Ovary (tissue), 9 donors: Measurements from ENCODE around the gene FABP7. TPM values are rescaled to one million over a fixed set of nuclear protein-coding genes. Genes with fewer than 3 reads are reported as not detected.

Experiments used
- DNase-seq, 5 donors: peaks; one replicate each; pipeline ENCODE4 v3.0.0-alpha.2; 2019 to 2020
- H3K27ac ChIP-seq, 2 donors: fragments of 200-600 bp; one replicate each; pipeline versions ENCODE4 v1.5.1 to v1.8.0; 2019 to 2022
- H3K27me3 ChIP-seq: fragments of 200-600 bp; one replicate; pipeline ENCODE4 v1.8.0; 2022
- H3K36me3 ChIP-seq: fragments of 200-600 bp; sonication (generic); one replicate; pipeline ENCODE4 v1.5.1; 2019
- H3K4me1 ChIP-seq: one replicate; pipeline ENCODE4 v1.8.1; 2013; ENCODE audit warnings: mild to moderate bottlenecking, moderate library complexity; ENCODE audit not compliant: insufficient read depth
- H3K4me3 ChIP-seq: fragments of 200-600 bp; sonication (generic); one replicate; pipeline ENCODE4 v1.5.1; 2017
- H3K9me3 ChIP-seq, 2 donors: fragments of 200-600 bp in 1 of 2; sonication (generic) in 1 of 2; one replicate each; pipeline versions ENCODE4 v1.5.1 to v1.8.1; 2013 to 2019; ENCODE audit warnings: mild to moderate bottlenecking in 1 of 2, moderate library complexity in 1 of 2
- EP300 ChIP-seq: sonication (generic); formaldehyde crosslinking; IDR thresholded peaks from one replicate; pipeline ENCODE4 v1.6.1; 2017; ENCODE audit warnings: antibody characterized with exemption
- POLR2A ChIP-seq: fragments of 450-650 bp; IDR thresholded peaks from one replicate; pipeline ENCODE4 v1.6.1; 2017; ENCODE audit warnings: antibody characterized with exemption, mild to moderate bottlenecking, moderate library complexity
- WGBS, 3 donors: extraction: QIAGEN DNeasy Blood & Tissue Kit in 1 of 3; methylation state at CpG; one replicate each; pipeline versions ENCODE4 v1.1.5 to v1.1.7; 2013 to 2017; 5-methylcytosine and 5-hydroxymethylcytosine counted together
- intact Hi-C, 4 donors: fragments of 100-400 bp; cut with DNase I; formaldehyde crosslinking; loops; one replicate each; pipeline versions ENCODE4 v1.11.0 to v1.15.1; 2022 to 2023
- polyA plus RNA-seq, 2 donors: library from polyadenylated mRNA; stranded (reverse); fragments of 200-250 nt in 1 of 2; fragments of 350-450 nt in 1 of 2; fragmentation: Illumina TruSeq in 1 of 2; extraction: RNeasy Lipid Tissue Mini Kit (QIAGEN cat#74804) in 1 of 2; gene quantifications; one replicate each; pipeline ENCODE4 v1.2.3, GENCODE V29; 2013 to 2014
- total RNA-seq, 7 donors: library from RNA; depleted of rRNA in 2 of 7; stranded (reverse); fragments of >200 nt in 2 of 7; fragmentation: NEBNext Ultra II Directional in 3 of 7; extraction: Animal tissue kit (Norgen Biotek cat#: 25700) in 3 of 7; gene quantifications; one replicate each; pipeline versions ENCODE4 v1.1.0 to v1.2.4, GENCODE V29; 2016 to 2023
- TF ChIP-seq, protein P1 (sequence below), 3 donors: fragments of 450-650 bp in 2 of 3; fragments of 200-600 bp in 1 of 3; IDR thresholded peaks; one replicate each; pipeline versions ENCODE4 v1.5.1 to v1.8.0; 2016 to 2022; ENCODE audit warnings: antibody characterized with exemption in 3 of 3, mild to moderate bottlenecking in 1 of 3
- donor health status: DM: no; HTN: no; CAD: no; lungs with moderate emphysema.
- donor health status: DM: no; HTN: no; CAD: no.
- donor health status: Bipolar disorder and iron deficiency.
- donor health status: DM: yes; HTN: yes; CAD: no.
- donor health status: DM: no; HTN: no; CAD: no.
- donor health status: DM: yes; HTN: yes; CAD: no.

FABP7 gene
- total and polyA plus RNA-seq, 9 donors = not detected

DNA sequence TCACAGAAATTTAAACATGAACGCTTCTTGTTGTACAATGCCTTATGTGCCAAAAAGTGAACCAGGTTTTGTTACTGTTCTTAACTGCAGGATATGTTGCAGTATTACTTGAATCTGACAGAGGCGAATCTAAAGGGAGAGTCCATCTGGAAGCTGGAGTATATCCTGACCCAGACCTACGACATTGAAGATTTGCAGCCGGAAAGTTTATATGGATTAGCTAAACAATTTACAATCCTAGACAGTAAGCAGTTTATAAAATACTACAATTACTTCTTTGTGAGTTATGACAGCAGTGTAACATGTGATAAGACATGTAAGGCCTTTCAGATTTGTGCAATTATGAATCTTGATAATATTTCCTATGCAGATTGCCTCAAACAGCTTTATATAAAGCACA, 29.5 kb downstream of the FABP7 start:
- Histone ChIP-seq H3K4me1 (no peaks in the 10 kb centered on the region), H3K27ac (no peak overlapping the region), H3K36me3 (no peaks in the 10 kb centered on the region), H3K9me3 (no peaks in the 10 kb centered on the region), H3K4me3 (no peak overlapping the region), H3K27me3 (no peaks in the 10 kb centered on the region)
- TF ChIP-seq, protein P1, sequence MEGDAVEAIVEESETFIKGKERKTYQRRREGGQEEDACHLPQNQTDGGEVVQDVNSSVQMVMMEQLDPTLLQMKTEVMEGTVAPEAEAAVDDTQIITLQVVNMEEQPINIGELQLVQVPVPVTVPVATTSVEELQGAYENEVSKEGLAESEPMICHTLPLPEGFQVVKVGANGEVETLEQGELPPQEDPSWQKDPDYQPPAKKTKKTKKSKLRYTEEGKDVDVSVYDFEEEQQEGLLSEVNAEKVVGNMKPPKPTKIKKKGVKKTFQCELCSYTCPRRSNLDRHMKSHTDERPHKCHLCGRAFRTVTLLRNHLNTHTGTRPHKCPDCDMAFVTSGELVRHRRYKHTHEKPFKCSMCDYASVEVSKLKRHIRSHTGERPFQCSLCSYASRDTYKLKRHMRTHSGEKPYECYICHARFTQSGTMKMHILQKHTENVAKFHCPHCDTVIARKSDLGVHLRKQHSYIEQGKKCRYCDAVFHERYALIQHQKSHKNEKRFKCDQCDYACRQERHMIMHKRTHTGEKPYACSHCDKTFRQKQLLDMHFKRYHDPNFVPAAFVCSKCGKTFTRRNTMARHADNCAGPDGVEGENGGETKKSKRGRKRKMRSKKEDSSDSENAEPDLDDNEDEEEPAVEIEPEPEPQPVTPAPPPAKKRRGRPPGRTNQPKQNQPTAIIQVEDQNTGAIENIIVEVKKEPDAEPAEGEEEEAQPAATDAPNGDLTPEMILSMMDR (IDR thresholded peaks at IDR 0.05) = no peak
- TF ChIP-seq EP300 (no peak), POLR2A (no peak)
- 71 to 82% (median 78%) methylated on average over 4 of the region's 4 CpGs for WGBS, 3 donors
- no peak for DNase-seq
- intact Hi-C loops = no loop called here

DNA sequence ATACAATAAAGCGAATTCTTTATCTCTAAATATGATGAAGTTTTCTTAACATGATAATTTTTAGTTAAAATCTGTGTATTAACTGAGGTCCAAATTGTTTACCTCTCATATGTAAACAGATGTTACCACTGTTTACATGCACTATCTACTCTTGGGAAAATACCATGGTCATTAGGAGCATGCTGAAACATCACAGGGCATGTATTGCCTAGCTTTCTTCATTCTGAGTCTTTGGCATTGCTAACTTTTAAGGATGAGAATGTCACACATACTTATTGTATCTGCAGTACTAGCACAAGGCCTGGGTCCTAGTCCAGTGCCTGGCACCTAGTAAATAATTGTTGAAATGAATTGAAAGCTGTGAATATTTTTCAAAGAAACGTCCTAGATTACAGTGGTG, 30.2 kb downstream of the FABP7 start:
- intact Hi-C loops = no loop called here
- DNase-seq = no peak
- H3K4me1 ChIP-seq = no peaks in the 10 kb centered on the region

DNA sequence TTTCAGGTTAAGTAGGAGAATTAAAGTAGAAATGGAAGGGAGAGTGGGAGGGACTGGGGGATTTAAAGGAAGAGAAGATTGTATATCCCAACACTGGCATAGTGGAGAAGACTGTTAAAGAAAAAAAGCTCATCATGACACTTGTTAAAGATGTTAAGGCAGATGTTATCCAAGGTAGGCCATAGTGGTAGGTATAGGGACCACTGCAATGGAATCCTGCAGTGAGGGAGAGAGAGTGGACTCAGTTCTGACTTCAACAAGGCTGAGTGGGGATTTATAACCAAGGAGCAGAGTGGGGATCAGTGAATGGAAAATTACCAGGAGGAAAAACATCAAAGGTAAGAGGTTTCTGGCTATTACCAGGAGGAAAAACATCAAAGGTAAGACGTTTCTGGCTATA, 30.7 kb downstream of the FABP7 start:
- TF ChIP-seq EP300 = no peak
- TF ChIP-seq, protein P1 (IDR thresholded peaks at IDR 0.05) = no peak
- no peak for TF ChIP-seq POLR2A
- intact Hi-C loops = no loop called here
- no peaks in the 10 kb centered on the region for H3K4me1 ChIP-seq
- DNase-seq = no peak
- no peaks in the 10 kb centered on the region for H3K27me3 ChIP-seq
- WGBS, 3 donors = 71 to 91% (median 81%) methylated on average over 1 of the region's 1 CpG
- H3K36me3 ChIP-seq = no peaks in the 10 kb centered on the region
- H3K4me3 ChIP-seq = no peak overlapping the region
- H3K27ac ChIP-seq = no peak overlapping the region
- H3K9me3 ChIP-seq = no peaks in the 10 kb centered on the region

More for the DNA sequence above, 30.2 kb downstream of the FABP7 start:
- Histone ChIP-seq H3K4me3 (no peak overlapping the region), H3K9me3 (no peaks in the 10 kb centered on the region), H3K27ac (no peak overlapping the region), H3K36me3 (no peaks in the 10 kb centered on the region), H3K27me3 (no peaks in the 10 kb centered on the region)
- TF ChIP-seq POLR2A (no peak), EP300 (no peak)
- TF ChIP-seq, protein P1 (IDR thresholded peaks at IDR 0.05) = no peak
- WGBS, 3 donors = 89 to 97% (median 93%) methylated on average over 2 of the region's 2 CpGs

DNA sequence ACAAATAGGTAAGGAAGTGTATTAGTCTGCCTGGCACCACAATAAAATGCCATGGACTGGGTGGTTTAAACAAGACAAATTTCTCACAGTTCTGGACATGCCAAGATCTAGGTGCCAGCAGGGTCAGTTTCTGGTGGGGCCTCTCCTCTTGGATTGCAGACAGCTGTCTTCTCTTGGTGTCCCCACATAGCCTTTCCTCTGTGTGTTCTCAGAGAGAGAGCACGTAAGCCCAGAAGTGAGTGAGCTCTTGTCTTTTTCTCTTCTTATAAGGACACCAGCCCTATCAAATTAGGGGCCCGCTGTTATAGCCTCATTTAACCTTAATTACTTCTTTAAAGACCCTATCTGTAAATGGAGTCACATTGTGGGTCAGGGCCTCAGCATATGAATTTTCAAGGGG, 37.8 kb downstream of the FABP7 start:
- H3K9me3 ChIP-seq = no peaks in the 10 kb centered on the region
- 66 to 97% (median 66%) methylated on average over 2 of the region's 2 CpGs for WGBS, 3 donors
- no peaks in the 10 kb centered on the region for H3K27me3 ChIP-seq
- no peak for TF ChIP-seq POLR2A
- no peaks in the 10 kb centered on the region for H3K4me1 ChIP-seq
- H3K27ac ChIP-seq = no peak overlapping the region
- H3K36me3 ChIP-seq = no peaks in the 10 kb centered on the region
- no peak for DNase-seq
- intact Hi-C loops = no loop called here
- no peak overlapping the region for H3K4me3 ChIP-seq

DNA sequence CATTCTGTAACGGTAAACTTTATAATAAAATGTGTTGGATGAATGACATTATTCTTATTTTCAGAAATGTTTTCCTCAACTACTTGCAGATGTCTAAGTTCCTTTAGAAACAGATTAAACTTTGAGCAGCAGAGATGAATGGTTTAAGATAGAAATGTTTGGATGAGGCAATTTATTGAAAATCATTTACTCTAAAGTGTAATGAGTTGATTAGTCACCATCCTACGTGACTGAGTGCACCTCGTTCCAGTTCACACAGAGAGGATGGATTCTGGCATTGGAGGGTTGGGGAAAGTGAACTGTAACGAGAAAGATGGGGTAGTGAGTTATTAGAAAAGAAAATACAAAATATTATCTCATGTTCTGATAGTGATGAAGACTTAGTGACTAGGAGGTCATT, 38.2 kb downstream of the FABP7 start:
- Histone ChIP-seq H3K9me3 (no peaks in the 10 kb centered on the region), H3K27me3 (no peaks in the 10 kb centered on the region), H3K27ac (no peak overlapping the region), H3K4me3 (no peak overlapping the region), H3K36me3 (no peaks in the 10 kb centered on the region), H3K4me1 (no peaks in the 10 kb centered on the region)
- no peak for DNase-seq
- WGBS, 3 donors = 41 to 63% (median 53%) methylated on average over 4 of the region's 4 CpGs
- intact Hi-C loops = no loop called here
- no peak for TF ChIP-seq EP300
- no peak for TF ChIP-seq POLR2A
- TF ChIP-seq, protein P1 (IDR thresholded peaks at IDR 0.05) = no peak
